GM10266 (cell line): Measurements from ENCODE around the gene OLIG2.

Source experiments
- DNase-seq: peaks from one replicate; pipeline ENCODE4 v3.0.0; 2012; ENCODE audit errors: extremely low spot score
- CTCF ChIP-seq: IDR thresholded peaks from 2 replicates; pipeline ENCODE4 v1.5.1; 2012; ENCODE audit warnings: mild to moderate bottlenecking, low read depth; ENCODE audit not compliant: control insufficient read depth, insufficient read depth; ENCODE audit errors: missing control alignments

The OLIG2 gene

DNA sequence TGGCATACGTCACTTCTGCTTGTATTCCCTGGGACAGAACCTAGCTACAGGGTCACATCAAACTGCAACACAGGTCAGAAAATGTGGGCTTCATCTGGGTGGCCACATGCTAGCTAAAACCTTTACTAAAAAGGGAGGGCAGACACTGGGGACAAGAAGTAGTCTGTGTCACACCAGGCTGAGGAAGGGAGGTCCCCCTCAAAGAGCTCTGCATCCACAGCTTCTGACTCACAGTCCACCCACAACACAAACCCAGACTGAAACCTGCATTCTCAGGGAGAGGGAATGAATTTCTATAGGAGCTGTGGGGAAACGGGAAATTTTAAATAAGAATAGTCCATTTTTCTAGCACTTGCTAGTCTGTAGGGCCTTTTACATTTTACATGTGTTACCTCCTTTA lies 16.2 kb downstream of the OLIG2 start:
- DNase-seq: no peak
- TF ChIP-seq CTCF: no peak

- no peak for DNase-seq
- no peak for TF ChIP-seq CTCF
These were observed 17.1 kb downstream of the OLIG2 start for GRCh38 chr21:33042812-33043211.

GRCh38 chr21:33046455-33046854 lies 20.7 kb downstream of the OLIG2 start:
- no peak for TF ChIP-seq CTCF
- no peak for DNase-seq

DNA sequence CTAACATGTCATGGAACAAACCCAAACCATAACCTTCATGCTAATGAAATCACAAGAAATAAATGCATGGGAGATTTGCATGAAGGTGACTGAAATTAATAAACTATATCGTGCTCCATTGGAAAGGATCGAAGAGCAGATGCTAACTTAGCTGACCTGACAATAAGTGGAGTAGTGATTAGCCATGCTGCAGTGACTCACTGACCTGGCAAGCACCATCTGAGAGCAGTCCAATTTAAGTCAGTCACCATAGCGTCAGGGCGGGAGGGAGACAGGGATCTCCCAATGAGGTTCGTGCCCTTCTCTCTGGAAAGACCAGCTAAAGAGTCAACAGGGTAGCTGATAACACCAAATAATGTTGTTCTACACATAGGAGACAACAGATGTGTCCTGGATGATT lies 21.5 kb downstream of the OLIG2 start:
- TF ChIP-seq CTCF: no peak
- DNase-seq: no peak

DNA sequence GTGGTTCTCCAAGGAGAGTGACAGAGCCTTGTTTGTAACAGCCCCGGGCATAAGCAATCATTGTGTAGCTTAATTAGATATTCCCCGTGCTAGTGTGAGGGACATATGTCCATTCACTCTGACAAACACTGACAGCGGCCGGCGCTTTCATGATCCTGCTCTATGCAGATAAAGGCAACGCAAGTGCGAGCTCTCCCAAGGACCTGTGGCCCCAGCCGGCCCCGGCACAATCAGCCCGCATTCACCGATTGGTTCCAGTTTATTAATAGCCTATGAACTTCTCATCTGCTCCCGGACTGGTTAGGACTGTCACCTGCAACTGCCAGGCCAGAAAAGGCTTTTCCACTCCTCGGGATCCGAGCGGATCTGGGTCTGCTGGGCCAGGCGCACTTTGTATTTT lies 26.2 kb downstream of the OLIG2 start:
- TF ChIP-seq CTCF: no peak
- no peak for DNase-seq

DNA sequence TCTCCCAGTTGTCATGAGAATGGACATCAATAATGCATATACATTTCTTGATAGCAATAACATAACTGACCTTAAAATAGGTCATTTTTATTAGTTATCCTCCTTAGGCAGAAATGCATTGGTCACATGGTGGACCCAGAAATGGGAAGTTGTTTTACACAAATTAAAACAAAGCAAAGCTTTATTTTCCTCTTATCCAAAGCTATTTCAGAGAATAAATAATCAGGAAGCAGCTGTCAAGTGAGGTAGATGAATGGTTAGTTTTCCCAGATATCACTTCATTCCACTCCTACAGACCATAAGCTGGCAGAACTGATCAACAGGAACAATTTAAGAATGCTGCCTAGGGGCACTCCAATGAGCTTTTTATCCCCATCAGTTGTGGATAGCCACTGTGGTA lies 28.2 kb downstream of the OLIG2 start:
- no peak for DNase-seq
- no peak for TF ChIP-seq CTCF

DNA sequence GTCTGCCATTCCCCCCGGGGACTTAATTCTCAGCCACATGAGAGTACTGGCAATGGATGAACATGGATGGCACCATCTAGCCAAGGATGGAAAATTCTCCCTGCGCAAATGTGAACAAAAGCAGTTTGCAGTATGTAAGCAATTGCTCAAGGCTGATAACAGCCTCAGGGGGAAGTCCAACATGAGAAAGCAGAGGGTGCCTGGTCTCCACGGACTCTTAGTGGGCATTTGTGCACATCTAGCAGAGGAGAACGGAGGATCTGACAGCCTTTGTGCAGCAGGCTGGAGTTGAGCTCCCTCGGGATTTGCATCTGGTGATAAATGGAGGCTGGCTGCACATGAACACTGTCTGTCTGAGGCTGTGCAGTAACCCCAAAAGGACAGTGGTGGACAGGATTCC lies 30.3 kb downstream of the OLIG2 start:
- no peak for TF ChIP-seq CTCF
- DNase-seq: no peak
